ENCODE data around the gene CACNA1G.

Gene CACNA1G

DNA sequence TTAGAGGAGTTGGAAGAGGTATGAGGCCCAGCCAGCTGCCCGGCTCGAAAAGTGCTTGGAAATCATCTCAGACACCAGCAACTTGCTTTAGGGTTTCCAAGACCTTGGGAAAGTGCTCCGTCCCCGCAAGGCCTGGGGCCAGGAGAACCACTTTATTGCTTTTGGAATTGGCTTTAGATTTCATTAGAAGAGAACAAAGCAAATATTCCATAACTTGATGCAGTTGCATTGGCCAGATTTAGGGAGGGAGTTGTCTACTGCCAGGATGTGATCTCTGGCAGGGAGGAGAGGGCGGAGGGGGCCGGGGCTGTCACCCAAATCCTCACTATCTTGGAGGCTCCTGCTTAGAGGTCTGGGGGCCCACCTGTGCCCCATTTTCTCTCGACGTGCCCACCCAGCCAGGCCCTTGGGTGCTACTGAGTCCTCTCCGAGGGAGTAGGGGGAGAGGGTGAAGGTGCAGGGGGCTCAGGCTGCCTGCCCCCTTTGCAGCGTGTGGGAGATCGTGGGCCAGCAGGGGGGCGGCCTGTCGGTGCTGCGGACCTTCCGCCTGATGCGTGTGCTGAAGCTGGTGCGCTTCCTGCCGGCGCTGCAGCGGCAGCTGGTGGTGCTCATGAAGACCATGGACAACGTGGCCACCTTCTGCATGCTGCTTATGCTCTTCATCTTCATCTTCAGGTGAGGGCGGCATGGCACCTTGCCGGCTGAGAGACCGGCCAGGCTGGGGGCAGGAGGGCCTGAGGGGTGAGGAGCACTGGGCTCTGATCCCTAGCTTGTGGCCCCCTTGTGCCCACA, 30.6 kb downstream of the CACNA1G start:
- DNase-seq, result no peak

DNA sequence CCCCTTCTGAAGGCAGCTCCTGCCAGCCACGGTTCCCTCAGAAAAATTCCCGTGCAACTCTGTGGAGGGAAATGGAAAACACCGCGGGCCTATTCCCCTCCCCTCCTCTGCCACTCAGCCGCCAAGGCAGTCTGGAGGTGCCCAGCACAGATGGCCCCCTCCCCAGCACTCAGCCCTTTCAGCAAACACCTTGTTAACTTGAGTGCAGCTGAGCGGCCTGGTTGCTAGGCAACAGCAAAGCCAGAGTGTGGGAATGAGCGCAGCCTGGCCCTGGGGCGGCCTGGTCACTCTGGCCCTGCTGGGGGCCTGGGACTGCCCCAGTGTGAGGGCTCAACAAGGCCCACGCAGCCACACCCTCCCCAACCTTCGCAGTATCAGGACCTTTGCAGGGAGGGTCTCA, 32.8 kb downstream of the CACNA1G start:
- no peak for DNase-seq

DNA sequence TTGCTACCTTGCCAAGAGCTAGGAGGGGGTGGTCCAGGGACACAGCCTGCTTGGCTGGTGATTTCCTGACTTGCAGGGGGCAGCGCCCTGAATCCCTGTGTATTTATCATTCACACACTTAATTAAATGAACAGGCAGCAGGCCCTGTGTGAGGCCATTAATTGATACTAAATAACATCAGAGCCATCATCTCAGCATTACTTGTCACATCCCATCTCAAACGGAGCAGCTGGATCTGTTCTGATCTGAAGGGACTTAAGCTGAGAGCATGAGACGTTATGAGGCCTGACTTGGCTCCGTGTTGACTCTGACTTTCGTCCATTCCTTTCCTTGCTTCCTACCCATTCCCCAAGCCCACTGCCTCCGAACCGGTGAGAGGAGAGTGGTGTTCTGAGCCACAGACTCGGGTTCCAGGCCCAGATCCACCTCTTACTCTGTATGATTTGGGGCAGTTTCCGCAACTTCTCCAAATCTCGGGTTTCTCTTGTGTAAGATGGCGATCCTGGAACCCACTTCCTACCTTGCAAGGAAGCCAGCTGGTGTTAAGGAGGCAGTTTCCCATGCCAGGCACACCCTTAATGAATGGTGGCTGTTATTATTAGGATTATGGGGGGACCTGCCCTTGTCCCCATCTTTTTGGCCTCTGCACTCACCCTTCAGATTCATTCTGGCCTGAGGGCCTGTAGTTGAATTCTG, 33.8 kb downstream of the CACNA1G start:
- no peak for DNase-seq

DNA sequence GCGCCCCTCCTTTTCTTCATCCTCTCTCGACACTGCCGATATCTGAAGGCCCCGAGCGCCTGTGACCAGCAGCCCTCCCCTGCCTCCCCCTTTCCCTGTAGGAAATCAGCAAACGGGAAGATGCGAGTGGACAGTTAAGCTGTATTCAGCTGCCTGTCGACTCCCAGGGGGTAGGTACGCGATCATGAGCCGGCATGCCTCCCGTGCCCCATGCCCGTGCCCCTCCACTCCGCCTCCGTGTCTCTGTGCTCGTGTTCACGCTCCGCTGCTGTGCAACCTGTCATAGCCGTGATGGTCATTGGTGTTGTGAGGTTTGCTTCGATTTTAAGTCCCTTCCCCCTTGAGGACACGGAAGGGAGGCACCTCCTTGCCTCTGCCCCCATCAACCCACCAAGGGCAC, 34.4 kb downstream of the CACNA1G start:
- no peak for DNase-seq

DNA sequence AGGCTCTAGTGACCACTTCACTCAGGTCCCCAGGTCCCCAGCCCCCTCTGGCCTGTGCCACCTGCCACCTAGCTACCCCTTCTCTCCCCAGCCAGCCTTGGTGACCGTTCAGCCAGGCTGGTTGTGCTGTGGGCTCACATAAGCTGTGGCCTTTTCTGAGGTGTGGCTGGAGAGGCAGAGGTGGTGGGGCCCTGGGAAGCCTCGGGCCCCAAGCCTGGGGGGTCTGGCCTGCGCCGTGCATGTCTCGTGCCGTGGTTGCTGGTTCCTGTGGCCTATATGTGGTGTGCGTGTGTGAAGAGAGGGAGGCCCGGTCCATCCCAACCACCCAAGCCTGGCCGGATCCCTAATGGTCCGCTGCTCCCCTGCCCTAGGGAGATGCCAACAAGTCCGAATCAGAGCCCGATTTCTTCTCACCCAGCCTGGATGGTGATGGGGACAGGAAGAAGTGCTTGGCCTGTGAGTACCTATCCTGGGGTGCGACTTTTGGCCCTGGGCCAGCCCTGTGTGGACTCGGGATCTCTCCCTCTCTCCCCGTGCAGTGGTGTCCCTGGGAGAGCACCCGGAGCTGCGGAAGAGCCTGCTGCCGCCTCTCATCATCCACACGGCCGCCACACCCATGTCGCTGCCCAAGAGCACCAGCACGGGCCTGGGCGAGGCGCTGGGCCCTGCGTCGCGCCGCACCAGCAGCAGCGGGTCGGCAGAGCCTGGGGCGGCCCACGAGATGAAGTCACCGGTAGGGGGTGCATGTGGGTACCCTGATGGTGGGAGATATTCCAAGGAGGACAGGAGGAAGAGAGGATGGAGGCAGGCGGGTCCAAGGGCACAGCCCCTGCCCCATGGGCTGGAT, 35.9 kb downstream of the CACNA1G start:
- no peak for DNase-seq

DNA sequence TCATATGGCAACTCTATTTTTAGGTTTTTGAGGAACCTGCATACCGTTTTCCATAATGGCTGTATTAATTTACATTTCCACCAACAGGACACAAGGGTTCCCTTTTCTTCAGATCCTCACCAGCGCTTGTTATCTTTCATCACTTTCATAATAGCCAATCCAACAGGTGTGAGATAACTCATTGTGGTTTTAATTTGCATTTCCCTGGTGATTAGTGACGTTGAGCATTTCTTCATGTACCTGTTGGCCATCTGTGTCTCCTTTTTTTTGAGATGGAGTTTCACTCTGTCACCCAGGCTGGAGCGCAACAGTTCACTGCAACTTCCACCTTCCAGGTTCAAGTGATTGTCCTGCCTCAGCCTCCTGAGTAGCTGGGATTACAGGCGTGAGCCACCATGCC, 38.0 kb downstream of the CACNA1G start:
- DNase-seq, result no peak

DNA sequence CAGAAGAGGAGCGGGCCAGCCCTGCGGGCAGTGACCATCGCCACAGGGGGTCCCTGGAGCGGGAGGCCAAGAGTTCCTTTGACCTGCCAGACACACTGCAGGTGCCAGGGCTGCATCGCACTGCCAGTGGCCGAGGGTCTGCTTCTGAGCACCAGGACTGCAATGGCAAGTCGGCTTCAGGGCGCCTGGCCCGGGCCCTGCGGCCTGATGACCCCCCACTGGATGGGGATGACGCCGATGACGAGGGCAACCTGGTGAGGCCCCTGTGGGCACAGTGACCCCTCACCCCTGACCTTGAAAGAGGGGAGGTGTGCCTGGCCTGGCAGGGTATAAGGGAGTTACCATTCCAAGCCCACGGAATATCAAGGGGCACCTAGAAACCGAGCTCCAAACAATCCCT, 39.1 kb downstream of the CACNA1G start:
- DNase-seq, result no peak

DNA sequence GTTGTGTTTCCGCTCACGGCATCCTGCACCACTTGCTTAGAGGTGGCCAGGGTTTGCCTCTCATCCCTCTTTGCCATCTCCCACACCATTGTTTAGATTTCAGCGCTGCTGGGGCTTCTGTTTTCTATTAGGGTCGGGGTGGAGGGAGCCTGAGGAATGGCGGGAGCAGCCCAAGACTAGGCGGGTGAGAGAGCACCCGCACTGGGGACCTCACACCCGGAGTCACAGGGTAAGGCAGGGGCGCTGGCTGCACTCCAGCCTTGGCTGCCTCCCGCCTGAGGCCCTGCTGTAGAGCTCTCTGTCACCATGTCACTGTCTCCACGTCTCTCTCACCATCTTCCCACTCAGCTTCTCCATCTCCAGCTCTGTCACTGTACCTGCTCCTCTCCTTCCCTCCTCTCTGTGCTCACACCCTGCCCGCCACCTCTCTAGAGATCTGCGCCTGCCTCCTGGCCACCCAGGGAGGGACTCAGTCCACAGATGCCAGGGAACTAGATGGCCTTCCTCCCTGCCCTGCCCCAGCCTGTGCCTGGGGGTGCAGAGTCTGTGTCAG, 41.4 kb downstream of the CACNA1G start:
- no peak for DNase-seq

DNA sequence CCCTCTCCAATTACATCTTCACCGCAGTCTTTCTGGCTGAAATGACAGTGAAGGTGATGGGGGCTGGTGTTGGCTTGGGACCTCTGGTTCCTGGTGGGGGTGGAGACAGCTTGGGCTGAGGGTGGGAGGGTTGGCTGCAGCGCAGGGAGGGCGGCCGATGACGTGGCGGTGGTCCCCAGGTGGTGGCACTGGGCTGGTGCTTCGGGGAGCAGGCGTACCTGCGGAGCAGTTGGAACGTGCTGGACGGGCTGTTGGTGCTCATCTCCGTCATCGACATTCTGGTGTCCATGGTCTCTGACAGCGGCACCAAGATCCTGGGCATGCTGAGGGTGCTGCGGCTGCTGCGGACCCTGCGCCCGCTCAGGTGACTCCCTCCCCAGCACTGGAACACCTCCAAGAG, 42.3 kb downstream of the CACNA1G start:
- no peak for DNase-seq

DNA sequence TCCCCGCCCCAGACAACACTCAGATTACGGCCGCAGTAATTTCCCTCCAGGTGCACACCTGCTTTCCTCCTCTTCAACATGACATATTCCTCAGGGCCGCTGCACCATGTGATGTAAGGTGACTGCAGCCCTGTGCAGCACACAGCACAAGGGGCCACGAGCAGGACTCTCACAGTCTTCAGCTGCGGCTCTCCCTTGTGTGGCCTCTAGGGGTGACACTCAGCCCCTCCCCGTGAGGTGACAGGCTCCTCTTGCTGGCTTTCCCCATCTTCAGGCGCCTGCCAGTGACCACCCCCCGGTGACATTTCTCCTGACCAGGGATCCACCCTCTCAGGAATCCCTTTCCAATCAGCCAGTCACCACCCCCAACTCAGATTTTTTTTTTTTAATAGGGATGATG, 42.8 kb downstream of the CACNA1G start:
- DNase-seq, result no peak

DNA sequence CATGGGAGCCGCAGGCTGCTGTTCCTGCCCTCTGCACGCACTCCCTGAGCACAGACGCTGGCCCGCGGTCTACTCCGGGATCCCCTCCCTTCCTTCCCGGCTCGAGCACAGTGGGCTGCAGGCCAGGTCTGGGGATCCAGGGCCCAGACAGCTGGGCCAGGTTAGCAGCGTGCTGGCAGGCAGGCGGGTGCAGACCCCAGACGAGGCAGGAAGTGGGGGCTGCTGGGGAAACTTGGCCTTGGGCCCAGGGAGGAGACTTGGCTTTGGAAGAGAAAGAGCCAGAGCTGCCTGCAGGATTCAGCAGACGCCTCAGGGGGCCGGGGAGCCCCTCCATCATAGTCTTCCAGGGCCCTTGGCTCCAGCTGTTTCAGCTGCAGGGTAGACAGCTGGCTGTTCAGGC, 44.0 kb downstream of the CACNA1G start:
- no peak for DNase-seq

DNA sequence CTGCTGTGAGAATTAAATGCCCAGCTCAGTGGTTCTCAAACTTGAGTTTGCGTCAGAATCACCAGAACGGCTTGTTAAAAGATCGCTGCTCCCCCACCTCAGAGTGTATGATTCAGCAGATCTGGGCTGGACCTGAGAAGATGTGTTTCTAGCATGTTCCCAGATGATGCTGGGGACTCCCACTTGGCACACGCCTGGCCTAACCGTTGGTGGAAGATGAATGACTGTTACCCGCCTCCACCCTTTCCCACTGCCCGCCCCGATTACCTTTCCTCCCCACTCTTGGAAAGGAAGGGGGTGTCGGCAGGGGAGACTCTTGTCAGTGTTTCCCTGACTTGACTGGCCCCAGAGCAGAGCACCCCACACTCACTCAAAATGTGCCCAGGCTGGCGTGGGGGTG, 44.9 kb downstream of the CACNA1G start:
- DNase-seq, result no peak

DNA sequence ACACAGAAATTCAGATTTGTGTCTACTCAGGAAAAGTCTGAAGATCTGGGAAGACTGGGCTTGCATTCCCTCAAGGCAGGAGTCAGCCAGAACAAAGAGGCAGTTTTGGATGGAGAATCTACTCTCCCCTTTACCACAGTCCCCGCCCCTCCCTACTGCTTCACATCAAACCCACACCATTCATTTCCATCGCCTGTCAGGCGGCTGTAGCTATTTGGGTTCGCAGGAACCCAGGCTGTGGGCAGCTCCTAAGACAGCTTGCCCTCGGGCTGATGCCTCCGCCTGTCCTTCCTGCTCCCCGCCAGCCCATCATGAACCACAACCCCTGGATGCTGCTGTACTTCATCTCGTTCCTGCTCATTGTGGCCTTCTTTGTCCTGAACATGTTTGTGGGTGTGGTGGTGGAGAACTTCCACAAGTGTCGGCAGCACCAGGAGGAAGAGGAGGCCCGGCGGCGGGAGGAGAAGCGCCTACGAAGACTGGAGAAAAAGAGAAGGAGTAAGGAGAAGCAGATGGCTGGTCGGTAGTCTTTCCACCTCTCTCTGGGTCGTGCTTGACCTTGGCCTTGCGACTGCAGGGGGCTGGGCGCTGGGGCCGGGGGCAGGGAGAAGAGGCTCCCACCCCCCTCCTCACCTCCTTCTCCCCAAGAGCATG, 47.1 kb downstream of the CACNA1G start:
- no peak for DNase-seq

DNA sequence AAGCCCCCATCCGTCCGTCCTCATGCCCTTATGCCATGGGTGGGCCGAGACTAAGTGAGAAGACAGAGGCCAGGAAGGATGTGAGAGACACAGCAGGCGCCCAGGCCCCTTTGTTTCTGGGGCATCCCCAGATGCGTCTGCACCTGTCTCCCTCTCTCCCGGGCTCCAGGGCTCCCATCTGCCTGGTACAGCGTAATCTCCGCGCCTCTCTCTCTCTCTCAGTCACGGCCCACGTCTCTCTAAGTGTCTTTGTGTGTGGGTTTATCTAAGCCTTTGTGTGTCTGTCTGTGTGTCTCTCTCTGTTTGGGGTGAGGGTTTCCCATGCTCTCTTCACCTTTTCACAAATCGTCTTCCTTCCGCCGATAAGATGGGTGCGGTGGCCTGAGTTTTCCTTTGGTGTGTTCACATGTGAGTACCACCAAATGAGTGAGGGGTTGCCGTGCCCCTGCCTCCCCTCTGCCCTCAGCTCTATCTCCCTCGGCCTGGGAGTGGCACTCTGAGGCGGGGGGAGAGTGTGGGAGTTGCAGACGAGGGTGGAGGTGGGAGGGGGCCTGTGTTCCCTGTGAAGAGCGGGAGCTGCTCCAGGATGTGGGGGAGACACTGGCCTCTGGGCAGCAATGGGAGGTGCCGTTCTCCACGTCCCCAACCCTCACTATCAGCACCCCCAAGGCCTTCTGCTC, 48.3 kb downstream of the CACNA1G start:
- DNase-seq, result no peak

DNA sequence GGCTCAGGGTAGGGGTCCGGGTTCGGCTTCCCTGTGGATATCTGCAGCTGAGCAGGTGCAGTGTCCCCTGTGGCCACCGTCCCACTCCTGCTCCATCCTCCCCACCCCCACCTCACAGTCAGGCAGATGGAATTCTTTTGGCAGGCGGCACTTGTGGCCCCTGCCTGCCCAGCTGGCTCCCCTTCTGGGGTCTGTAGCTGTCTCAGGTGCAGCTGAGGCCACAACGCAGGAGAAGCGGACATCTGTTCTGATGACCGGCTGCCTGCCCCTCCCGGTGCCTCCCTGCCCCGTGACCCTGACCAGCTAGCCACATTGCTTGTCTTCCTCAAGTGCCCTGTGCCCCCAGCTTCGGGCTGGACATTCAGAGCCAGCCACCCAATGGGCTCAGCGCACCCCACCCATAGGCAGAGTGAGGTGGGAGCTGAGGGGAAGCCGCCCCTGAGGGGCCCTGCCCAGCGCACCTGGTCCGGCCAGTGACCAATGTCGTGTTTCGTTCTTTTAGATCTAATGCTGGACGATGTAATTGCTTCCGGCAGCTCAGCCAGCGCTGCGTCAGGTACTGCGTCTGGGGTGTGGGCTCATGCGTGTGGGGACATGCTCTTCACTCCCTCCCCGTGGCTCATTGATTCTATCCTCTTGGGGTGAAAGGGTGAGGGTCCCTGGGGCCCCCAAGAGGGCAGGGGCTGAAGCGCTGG, 49.0 kb downstream of the CACNA1G start:
- no peak for DNase-seq

DNA sequence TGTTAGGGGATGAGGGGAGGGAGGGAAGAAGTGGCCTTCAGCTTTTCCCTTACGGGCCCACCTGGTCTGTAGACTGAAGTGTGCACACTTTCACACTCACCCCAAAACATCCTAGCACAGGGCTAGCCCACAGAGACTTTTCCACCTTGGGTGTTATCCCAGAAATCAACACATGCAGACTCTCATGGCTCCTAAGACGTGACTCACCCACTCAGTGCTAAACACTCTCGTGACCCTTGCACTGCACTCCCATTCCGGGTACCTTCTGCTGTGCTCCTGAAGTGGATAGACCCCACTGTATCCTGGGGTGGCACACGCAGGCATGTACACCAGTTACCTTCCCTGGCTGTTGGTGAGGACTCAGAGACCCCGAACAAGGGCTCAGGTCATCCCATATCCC, 51.1 kb downstream of the CACNA1G start:
- DNase-seq, result no peak

DNA sequence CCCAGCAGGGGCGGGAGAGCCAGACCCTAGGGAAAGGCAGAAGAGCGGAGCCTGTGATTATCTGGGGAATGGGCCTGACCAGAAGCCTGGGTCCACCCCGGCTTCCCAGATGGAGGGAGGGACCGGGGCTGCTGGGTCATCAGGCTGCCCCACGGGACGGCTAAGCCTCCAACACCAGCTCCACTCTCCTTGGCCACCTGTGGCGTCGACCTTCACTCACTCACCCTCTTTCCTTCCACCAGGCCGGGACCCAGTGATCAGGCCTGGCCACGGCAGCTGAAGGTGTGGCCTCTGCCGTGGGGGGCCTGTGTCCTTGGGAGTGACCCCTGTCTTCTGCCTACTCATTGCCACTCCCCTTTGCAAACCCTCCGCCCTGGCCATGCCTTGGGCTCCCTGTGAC, 51.8 kb downstream of the CACNA1G start:
- DNase-seq, result no peak

DNA sequence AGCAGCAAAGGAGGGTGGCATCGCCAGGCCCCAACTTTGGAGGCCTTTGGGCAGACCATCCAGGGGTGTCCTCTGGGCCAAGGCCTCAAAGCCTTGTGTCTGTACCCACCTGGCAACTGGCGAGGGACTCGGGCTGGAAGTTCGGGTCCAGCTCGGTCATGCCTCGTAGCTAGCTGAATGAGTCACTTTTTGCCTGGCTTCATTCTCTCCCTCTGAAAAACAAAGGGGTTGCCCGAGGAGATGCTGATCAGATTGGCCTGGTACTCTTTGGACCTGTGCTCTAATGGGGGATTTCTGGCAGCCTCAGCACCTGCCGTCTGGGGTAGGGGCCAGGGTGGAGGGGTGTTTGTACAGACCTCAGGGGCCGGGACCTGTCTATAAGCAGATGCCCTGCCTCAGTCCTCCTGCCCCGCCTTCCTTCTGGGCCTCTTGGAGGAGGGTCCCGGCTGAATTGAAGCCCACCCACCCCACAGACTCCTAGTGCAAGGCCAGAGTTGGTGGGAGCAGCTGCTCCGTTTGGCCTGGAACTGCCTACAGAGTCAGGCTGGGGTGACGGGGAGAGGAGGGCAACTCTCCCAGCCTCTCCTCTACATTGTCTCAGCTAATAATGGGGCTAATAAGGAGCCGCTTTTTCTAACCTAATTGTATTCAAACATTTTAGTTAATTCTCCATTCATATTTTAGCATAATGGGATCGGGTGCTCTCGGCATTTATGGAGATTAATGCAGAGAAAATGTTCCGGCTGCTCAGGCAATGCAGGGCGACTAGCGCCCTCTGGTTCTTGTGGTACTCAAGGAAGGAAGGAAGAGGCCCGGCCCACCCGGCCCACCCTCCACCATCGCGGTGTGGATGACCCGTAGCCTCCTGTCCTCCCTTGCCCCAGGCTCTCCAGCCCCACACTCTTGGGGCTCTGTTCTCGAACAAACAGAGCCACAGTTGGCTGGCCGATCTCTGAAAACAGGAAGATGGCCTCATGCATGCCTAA, 52.8 kb downstream of the CACNA1G start:
- DNase-seq, result no peak

DNA sequence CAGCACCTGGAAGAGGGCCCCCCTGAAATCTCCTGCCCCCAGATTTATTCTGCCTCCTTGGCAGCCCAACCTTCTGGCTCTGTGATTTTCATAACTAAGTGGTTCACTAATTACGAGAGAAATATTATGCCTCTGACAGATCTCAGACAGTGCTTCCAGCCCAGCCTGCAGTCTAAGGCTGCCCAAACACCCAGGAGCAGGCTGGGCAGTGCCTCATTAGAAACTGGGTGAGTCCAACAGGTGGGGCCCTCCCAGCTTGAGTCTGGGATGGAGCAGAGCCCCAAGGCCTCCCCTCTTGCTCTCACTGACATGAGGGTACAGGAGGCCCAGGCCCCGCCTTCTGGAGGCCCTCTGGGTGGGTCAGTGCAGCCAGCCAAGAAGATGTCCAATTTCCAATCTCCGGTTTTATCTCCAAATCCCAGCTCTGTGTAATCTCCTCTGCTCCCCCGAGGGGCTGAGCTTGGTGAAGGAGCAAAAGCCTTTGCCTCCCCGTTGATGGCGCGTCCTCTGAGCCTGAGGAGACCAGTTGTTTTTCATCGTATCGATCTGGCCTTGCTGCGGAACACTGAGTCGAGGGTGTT, 54.0 kb downstream of the CACNA1G start:
- DNase-seq, result no peak

DNA sequence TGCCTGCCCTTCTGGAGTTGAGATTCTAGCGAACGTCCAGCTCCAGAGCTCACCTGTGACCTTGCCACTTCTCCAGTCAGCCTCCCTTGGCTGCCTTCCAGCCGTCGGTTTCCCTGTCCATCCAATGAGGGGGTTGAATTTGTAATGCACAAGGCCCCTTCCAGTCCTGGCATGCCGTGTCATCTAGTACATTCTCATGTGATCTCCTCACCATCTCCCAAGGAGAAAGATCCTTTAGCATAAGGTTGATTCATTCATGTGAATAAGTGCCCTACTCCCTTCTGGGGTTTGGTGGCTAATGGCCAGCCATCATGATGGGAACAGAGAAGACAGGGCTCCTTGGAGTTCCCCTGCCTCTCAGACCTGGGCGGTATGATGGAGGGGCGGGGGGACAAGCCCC, 55.3 kb downstream of the CACNA1G start:
- no peak for DNase-seq

All from T-helper 9 cell (primary cell).